HCT116 (cell line): ENCODE measurements around the gene SMOC1. TPM values are rescaled to one million over a fixed set of nuclear protein-coding genes. Genes with fewer than 3 reads are reported as not detected.

Source experiments
- ATAC-seq: fragments of 200-7000 bp; cut with Tn5 transposase; 2 replicates; pipeline ENCODE4 v1.9.1; 2020; ENCODE audit warnings: mild to moderate bottlenecking, moderate library complexity
- BruUV-seq: library from RNA; stranded (reverse); fragments of 400-500 nt; replicated peaks from 2 replicates; lab custom pipeline; 2021; lab: Mats Ljungman, UMichigan
- CTCF ChIA-PET: fragments of 300-600 bp; sonication (Branson Sonifier 250); formaldehyde crosslinking; loops from one replicate; lab custom pipeline; 2021; ENCODE audit warnings: antibody characterized with exemption; lab: Charles Lee
- POLR2A ChIA-PET: fragments of 300-600, 350-600 bp; sonication (Branson Sonifier 250); formaldehyde crosslinking; loops from one replicate; lab custom pipeline; 2021; ENCODE audit warnings: antibody characterized with exemption; lab: Charles Lee
- RAD21 ChIA-PET, 2 experiments: fragments of 300-600 bp; sonication (Branson Sonifier 250); formaldehyde crosslinking; loops; one replicate each; lab custom pipeline; 2023; ENCODE audit warnings: low total read pairs in 2 of 2; ENCODE audit not compliant: uncharacterized antibody in 2 of 2, unreplicated experiment in 2 of 2, low non-redundant PET in 1 of 2; lab: Charles Lee
- DNase-seq: peaks from one replicate; pipeline ENCODE4 v3.0.0-alpha.2; 2010; ENCODE audit warnings: low read depth, low spot score
- H2AFZ ChIP-seq: fragments of 200-600 bp; shearing (Covaris generic), sonication (generic); 2 replicates; pipeline ENCODE4 v1.6.1; 2017; ENCODE audit warnings: low read depth, mixed run types, mixed read lengths, antibody characterized with exemption, low read length; ENCODE audit not compliant: poor library complexity, severe bottlenecking
- H3K27ac ChIP-seq: 2 replicates; pipeline ENCODE4 v1.5.1; 2012; ENCODE audit warnings: low read depth, low read length
- H3K27me3 ChIP-seq: fragments of 200-600 bp; sonication (generic); 2 replicates; pipeline ENCODE4 v1.6.1; 2016; ENCODE audit warnings: mixed run types, low read length, mixed read lengths; ENCODE audit not compliant: insufficient read depth
- H3K36me3 ChIP-seq, 2 experiments: fragments of 200-500 bp in 1 of 2; fragments of 200-600 bp in 1 of 2; sonication (Bioruptor generic) in 1 of 2; sonication (generic) in 1 of 2; 2 replicates each; pipeline versions ENCODE4 v1.5.1 to v1.6.1; 2014 to 2016; ENCODE audit warnings: low read length in 2 of 2, inconsistent platforms in 1 of 2, mixed read lengths in 1 of 2, mixed run types in 1 of 2; ENCODE audit not compliant: insufficient read depth in 2 of 2, control insufficient read depth in 1 of 2
- H3K4me1 ChIP-seq, 2 experiments: fragments of 200-600 bp in 1 of 2; sonication (generic) in 1 of 2; 2 replicates each; pipeline versions ENCODE4 v1.5.1 to v1.6.1; 2012 to 2017; ENCODE audit warnings: low read length in 2 of 2, inconsistent platforms in 1 of 2, mild to moderate bottlenecking in 1 of 2, mixed read lengths in 1 of 2, mixed run types in 1 of 2, moderate library complexity in 1 of 2; ENCODE audit not compliant: insufficient read depth in 2 of 2, control insufficient read depth in 1 of 2
- H3K4me2 ChIP-seq: fragments of 200-600 bp; sonication (generic); 2 replicates; pipeline ENCODE4 v1.6.1; 2017; ENCODE audit warnings: mixed run types, low read length, mixed read lengths
- H3K4me3 ChIP-seq, 2 experiments: fragments of 200-600 bp in 1 of 2; sonication (generic) in 1 of 2; replicated peaks in 1 of 2; 2 replicates each; pipeline ENCODE4 v1.5.1; 2011 to 2016; ENCODE audit warnings: low read length in 2 of 2, control low read depth in 1 of 2, low read depth in 1 of 2, mild to moderate bottlenecking in 1 of 2, mixed read lengths in 1 of 2, mixed run types in 1 of 2
- H3K79me2 ChIP-seq: fragments of 200-600 bp; sonication (generic); 2 replicates; pipeline ENCODE4 v1.6.1; 2017; ENCODE audit warnings: mild to moderate bottlenecking, mixed run types, low read length, moderate library complexity, mixed read lengths; ENCODE audit not compliant: insufficient read depth
- H3K9ac ChIP-seq: fragments of 200-600 bp; sonication (generic); 2 replicates; pipeline ENCODE4 v1.6.1; 2016; ENCODE audit warnings: low read length, mixed read lengths
- H3K9me2 ChIP-seq: fragments of 200-600 bp; sonication (generic), shearing (Covaris generic); 2 replicates; pipeline ENCODE4 v1.6.1; 2017; ENCODE audit warnings: mixed run types, mild to moderate bottlenecking, moderate library complexity; ENCODE audit not compliant: insufficient read depth
- H3K9me3 ChIP-seq, 2 experiments: fragments of 200-500 bp in 1 of 2; fragments of 200-600 bp in 1 of 2; sonication (Bioruptor generic) in 1 of 2; sonication (generic) in 1 of 2; 2 replicates each; pipeline ENCODE4 v1.6.1; 2014 to 2017; ENCODE audit warnings: low read length in 2 of 2, mixed read lengths in 2 of 2, inconsistent platforms in 1 of 2, low read depth in 1 of 2, mild to moderate bottlenecking in 1 of 2, mixed run types in 1 of 2, moderate library complexity in 1 of 2; ENCODE audit not compliant: control insufficient read depth in 1 of 2, insufficient read depth in 1 of 2
- H4K20me1 ChIP-seq: fragments of 200-600 bp; sonication (generic), shearing (Covaris generic); 2 replicates; pipeline ENCODE4 v1.6.1; 2017; ENCODE audit warnings: mixed run types, mild to moderate bottlenecking, moderate library complexity; ENCODE audit not compliant: insufficient read depth
- ATF3 ChIP-seq: IDR thresholded peaks from 2 replicates; pipeline ENCODE4 v1.6.1; 2012
- CBX3 ChIP-seq: IDR thresholded peaks from 2 replicates; pipeline ENCODE4 v1.6.1; 2012; ENCODE audit warnings: low read depth
- EZH2 ChIP-seq: fragments of 200-600 bp; sonication (generic); IDR thresholded peaks from 2 replicates; pipeline ENCODE4 v1.6.1; 2017; ENCODE audit warnings: antibody characterized with exemption, mixed run types
- POLR2A ChIP-seq: IDR thresholded peaks from 2 replicates; pipeline ENCODE4 v1.7.0; 2011; ENCODE audit warnings: borderline replicate concordance; ENCODE audit not compliant: insufficient read depth, insufficient read length; ENCODE audit errors: extremely low read depth
- POLR2AphosphoS5 ChIP-seq: IDR thresholded peaks from 2 replicates; pipeline ENCODE4 v1.6.1; 2011; ENCODE audit warnings: mild to moderate bottlenecking, low read depth, low read length, moderate library complexity
- RAD21 ChIP-seq: IDR thresholded peaks from 2 replicates; pipeline ENCODE4 v1.6.1; 2012; ENCODE audit warnings: low read depth, mild to moderate bottlenecking
- SP1 ChIP-seq: IDR thresholded peaks from 2 replicates; pipeline ENCODE4 v1.6.1; 2012; ENCODE audit warnings: low read depth
- SRF ChIP-seq: IDR thresholded peaks from 2 replicates; pipeline ENCODE4 v1.6.1; 2012; ENCODE audit warnings: low read depth
- ZBTB33 ChIP-seq: IDR thresholded peaks from 2 replicates; pipeline ENCODE4 v1.6.1; 2011; ENCODE audit warnings: mild to moderate bottlenecking, low read length, moderate library complexity; ENCODE audit not compliant: insufficient replicate concordance; ENCODE audit errors: extremely low read depth
- ZNF274 ChIP-seq: fragments of 200-500 bp; sonication (Bioruptor generic); IDR thresholded peaks from 2 replicates; pipeline ENCODE4 v1.6.1; 2014; ENCODE audit warnings: mild to moderate bottlenecking, low read depth, low read length, inconsistent platforms
- intact Hi-C: fragments of 100-400 bp; cut with micrococcal nuclease; formaldehyde crosslinking; loops from 2 replicates; pipeline ENCODE4 v1.10.0; 2022
- total RNA-seq: library from RNA; stranded (reverse); gene quantifications from one replicate; pipeline ENCODE4 v1.2.1, GENCODE V29; 2021; ENCODE audit not compliant: unreplicated experiment

SMOC1 gene
- total RNA-seq, 1 experiment from 2014 or later, result not detected

GRCh38 chr14:70033561-70033960, 154.3 kb downstream of the SMOC1 start (continued):
- TF ChIP-seq ZBTB33 (no peak), EZH2 (no peak), ATF3 (no peak), CBX3 (no peak), SP1 (no peak), POLR2A (no peak), POLR2AphosphoS5 (no peak), RAD21 (no peak), SRF (no peak), ZNF274 (no peak)

GRCh38 chr14:70034257-70034656, 155.0 kb downstream of the SMOC1 start:
- no peak overlapping the region for H3K4me3 ChIP-seq
- no peak for ATAC-seq
- H3K9ac ChIP-seq, result no peak overlapping the region
- no peaks in the 10 kb centered on the region for H3K9me2 ChIP-seq
- intact Hi-C loops, result no loop called here
- H3K79me2 ChIP-seq, result no peaks in the 10 kb centered on the region
- peaks cover 6% of the 10 kb centered on the region; the same call in 1 of the 2 replicates for H3K27me3 ChIP-seq
- ChIA-PET CTCF (interaction anchor here (1.4 kb wide), 1 partner anchor 12 kb away, joined by 3 read pairs; no protein-coding TSS in a partner anchor), POLR2A (no interaction called here), RAD21 (no interaction called here)
- no peaks in the 10 kb centered on the region for H4K20me1 ChIP-seq
- no peak overlapping the region for H3K4me2 ChIP-seq
- no peak overlapping the region for H2AFZ ChIP-seq
- no peaks in the 10 kb centered on the region for H3K9me3 ChIP-seq
- peaks cover 7 to 8% of the 10 kb centered on the region in 2 experiments; a peak in 3 of 4 replicates for H3K4me1 ChIP-seq
- no peak overlapping the region for H3K27ac ChIP-seq
- no peak for TF ChIP-seq ZNF274
- TF ChIP-seq, all 23 proteins: peak for 0
- H3K36me3 ChIP-seq, result no peaks in the 10 kb centered on the region
- BruUV-seq, result no TSS peak
- no peak for DNase-seq
